Fibroblast of mammary gland (primary cell): Measurements from ENCODE around the gene MLLT10.

Experiments
- DNase-seq: peaks from one replicate; pipeline ENCODE4 v3.0.0-alpha.2; 2010; ENCODE audit warnings: low read depth
- H3K4me3 ChIP-seq: 2 replicates; pipeline ENCODE4 v1.5.1; 2011; ENCODE audit warnings: low read depth, mild to moderate bottlenecking, low read length, moderate library complexity; ENCODE audit not compliant: control insufficient read depth
- TF ChIP-seq, protein P1 (sequence below): conservative IDR thresholded peaks from 2 replicates; pipeline ENCODE4 v1.5.1; 2011; ENCODE audit warnings: low read depth, low read length, inconsistent platforms; ENCODE audit not compliant: control insufficient read depth, insufficient read depth

Gene MLLT10

DNA sequence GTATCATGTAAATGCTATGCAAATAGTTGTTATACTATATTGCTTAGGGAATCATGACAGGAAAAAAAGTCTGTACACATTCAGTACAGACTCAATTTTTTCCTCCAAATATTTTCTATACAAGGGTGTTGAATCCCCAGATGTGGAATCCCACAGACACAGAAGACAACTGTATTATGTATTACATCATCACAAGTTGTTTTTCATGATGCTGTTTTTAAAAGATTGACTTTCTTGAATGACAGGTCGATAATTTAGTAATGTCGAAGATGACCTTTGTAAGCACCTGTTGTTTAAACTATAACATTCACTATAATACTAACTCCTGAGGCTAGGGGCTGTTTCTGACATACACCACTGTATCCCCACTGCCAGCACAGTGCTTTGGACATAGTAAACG, 143.5 kb downstream of the MLLT10 start:
- TF ChIP-seq, protein P1, sequence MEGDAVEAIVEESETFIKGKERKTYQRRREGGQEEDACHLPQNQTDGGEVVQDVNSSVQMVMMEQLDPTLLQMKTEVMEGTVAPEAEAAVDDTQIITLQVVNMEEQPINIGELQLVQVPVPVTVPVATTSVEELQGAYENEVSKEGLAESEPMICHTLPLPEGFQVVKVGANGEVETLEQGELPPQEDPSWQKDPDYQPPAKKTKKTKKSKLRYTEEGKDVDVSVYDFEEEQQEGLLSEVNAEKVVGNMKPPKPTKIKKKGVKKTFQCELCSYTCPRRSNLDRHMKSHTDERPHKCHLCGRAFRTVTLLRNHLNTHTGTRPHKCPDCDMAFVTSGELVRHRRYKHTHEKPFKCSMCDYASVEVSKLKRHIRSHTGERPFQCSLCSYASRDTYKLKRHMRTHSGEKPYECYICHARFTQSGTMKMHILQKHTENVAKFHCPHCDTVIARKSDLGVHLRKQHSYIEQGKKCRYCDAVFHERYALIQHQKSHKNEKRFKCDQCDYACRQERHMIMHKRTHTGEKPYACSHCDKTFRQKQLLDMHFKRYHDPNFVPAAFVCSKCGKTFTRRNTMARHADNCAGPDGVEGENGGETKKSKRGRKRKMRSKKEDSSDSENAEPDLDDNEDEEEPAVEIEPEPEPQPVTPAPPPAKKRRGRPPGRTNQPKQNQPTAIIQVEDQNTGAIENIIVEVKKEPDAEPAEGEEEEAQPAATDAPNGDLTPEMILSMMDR: no peak
- no peak overlapping the region for H3K4me3 ChIP-seq
- DNase-seq: no peak

DNA sequence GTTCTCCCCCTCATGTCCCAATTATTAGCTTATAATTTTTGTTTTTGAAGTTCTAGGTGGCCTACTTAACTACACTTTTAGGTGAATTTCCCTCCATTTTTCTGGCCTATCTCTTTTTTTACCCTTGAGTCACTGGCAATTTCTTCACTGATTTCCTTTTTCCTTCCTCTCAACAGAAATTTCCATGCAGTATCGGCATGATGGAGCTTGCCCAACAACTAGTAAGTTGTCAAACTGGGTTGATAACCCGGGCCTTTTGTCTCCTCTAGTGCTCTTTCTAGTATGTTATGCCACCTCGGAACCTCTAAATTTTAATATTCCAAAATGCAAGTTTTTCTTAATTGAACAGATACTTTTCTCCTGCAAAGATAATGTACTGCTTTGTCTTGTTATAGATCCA, 147.1 kb downstream of the MLLT10 start:
- no peak overlapping the region for H3K4me3 ChIP-seq
- TF ChIP-seq, protein P1: no peak
- DNase-seq: no peak

GRCh38 chr10:21687266-21688008, 153.4 kb downstream of the MLLT10 start:
- no peak overlapping the region for H3K4me3 ChIP-seq
- TF ChIP-seq, protein P1: no peak
- DNase-seq: peak; percentile 51

DNA sequence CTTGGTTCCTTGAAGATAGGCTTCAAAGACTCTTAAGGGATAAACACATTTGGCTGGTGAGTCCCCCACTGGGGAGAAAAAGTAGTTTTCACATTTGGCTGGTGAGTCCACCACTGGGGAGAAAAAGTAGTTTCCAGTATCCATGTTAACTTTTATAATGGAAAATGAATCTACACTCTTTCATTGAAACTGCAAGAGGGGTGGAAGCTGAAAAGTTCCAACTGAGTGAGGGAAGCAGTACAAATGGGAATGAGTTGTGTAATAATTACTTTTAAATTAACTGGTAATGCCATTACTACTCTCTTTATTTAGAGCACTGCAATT, 153.9 kb downstream of the MLLT10 start:
- no peak for DNase-seq
- no peak overlapping the region for H3K4me3 ChIP-seq
- TF ChIP-seq, protein P1: no peak

DNA sequence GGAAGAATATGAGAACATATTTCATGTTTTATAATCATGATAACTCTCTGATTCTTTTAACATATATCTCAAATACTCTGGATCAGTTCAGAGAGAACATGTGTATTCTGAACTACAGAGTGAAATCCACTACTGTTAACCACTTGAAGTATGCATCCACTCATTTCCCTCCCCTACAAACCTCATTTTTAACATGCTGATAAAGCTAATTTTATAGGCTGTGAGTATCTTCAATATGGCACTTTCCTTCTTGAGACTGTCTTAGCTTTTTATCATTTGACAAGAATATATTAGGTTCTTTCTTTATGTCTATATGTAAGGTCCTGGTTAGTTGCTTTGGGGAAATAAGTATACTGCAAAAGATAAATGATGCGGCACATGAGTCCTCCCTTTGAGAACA, 154.8 kb downstream of the MLLT10 start:
- TF ChIP-seq, protein P1: no peak
- no peak for DNase-seq
- no peak overlapping the region for H3K4me3 ChIP-seq

- TF ChIP-seq, protein P1: no peak
- H3K4me3 ChIP-seq: no peak overlapping the region
These were observed 155.8 kb downstream of the MLLT10 start for GRCh38 chr10:21689881-21690280.

GRCh38 chr10:21692916-21693315, 158.9 kb downstream of the MLLT10 start:
- no peak overlapping the region for H3K4me3 ChIP-seq
- no peak for DNase-seq
- TF ChIP-seq, protein P1: no peak

More at GRCh38 chr10:21689881-21690280, 155.8 kb downstream of the MLLT10 start:
- DNase-seq: no peak
